ENCODE results near the gene ATAD1. TPM values are rescaled to one million over a fixed set of nuclear protein-coding genes. Genes with fewer than 3 reads are reported as not detected.
A peak's percentile ranks its signal among the peaks of the same experiment; 100 is the strongest.
"Not testable (repeated sequence)": the region's sequence is repeated elsewhere in the genome, so short reads cannot be mapped to it uniquely, and the experiment has no call there.

Gene ATAD1
- total and polyA plus RNA-seq, 9 of the 15 experiments (the other 6 are each of a cell fraction or from before 2014, with no cell fraction given) = 11.3 to 33.8 (median 27.3) TPM

GRCh38 chr10:87744606-87745005, 73.4 kb downstream of the ATAD1 start (continued):
- TF ChIP-seq RERE (CRISPR knock-in tag; IDR thresholded peaks at IDR 0.05; ENCODE audit: borderline replicate concordance) (no peak), SAFB2 (IDR thresholded peaks at IDR 0.05; ENCODE audit: borderline replicate concordance, low read depth, low read length, severe bottlenecking) (no peak)

GRCh38 chr10:87742992-87743610, 74.9 kb downstream of the ATAD1 start:
- FAIRE-seq; H3K9ac ChIP-seq (ENCODE audit: insufficient read depth in 1 of 2, low read depth in 2 of 2, low read length in 2 of 2); H3K4me3 ChIP-seq; H3K9me3 ChIP-seq (replicated peaks; ENCODE audit: control insufficient read depth, insufficient read depth, low read depth, low read length); H3K27me3 ChIP-seq (ENCODE audit: control insufficient read depth in 2 of 2, insufficient read depth in 2 of 2, low read length in 2 of 2); H3K9me1 ChIP-seq (ENCODE audit: control insufficient read depth, insufficient read depth, low read length); BruUV-seq (replicated peaks); H3K27ac ChIP-seq (ENCODE audit: extremely low read depth, low read depth, low read length); in situ Hi-C loops (cut with MboI); H3K4me2 ChIP-seq (ENCODE audit: insufficient read depth, low read length); DNase-seq (ENCODE audit: extremely low read depth in 1 of 4, low spot score in 3 of 4); H4K20me1 ChIP-seq (replicated peaks; ENCODE audit: control insufficient read depth, insufficient read depth, low read length); POLR2A ChIA-PET; ATAC-seq; H3K4me1 ChIP-seq (replicated peaks in 1 of 2; ENCODE audit: control insufficient read depth in 2 of 2, insufficient read depth in 2 of 2, low read length in 2 of 2); H3K36me3 ChIP-seq (ENCODE audit: control insufficient read depth, insufficient read depth, low read length); H2AFZ ChIP-seq (ENCODE audit: low read depth, low read length); H3K79me2 ChIP-seq (ENCODE audit: control insufficient read depth, insufficient read depth, low read length); intact Hi-C loops (cut with micrococcal nuclease); CTCF ChIA-PET (ENCODE audit: low intra/inter-chr PET ratio); TF ChIP-seq ATF3 (CRISPR knock-in tag; conservative IDR thresholded peaks at IDR 0.05): not testable (repeated sequence)
- TF ChIP-seq CEBPG (CRISPR knock-in tag; IDR thresholded peaks at IDR 0.05) (peak; percentile 90), CEBPG (tag; conservative IDR thresholded peaks at IDR 0.05 in 1 of 2, IDR thresholded peaks at IDR 0.05 in 1 of 2) (peak; percentile 91 to 94), CEBPB (tag; IDR thresholded peaks at IDR 0.05) (peak; percentile 97), ATF3 (IDR thresholded peaks at IDR 0.05) (0 out of 2 replicates have a peak, but pooled peaks have one; percentile 13), IRF9 (tag; IDR thresholded peaks at IDR 0.05) (peak; percentile 64)
- 14% methylated on average over 11 of the region's 18 CpGs for WGBS (ENCODE audit: insufficient coverage, low coverage, missing lambda C conversion rate)
